ENCODE measurements around the gene ATP5IF1.
A peak's percentile ranks its signal among the peaks of the same experiment; 100 is the strongest.

Gene ATP5IF1

DNA sequence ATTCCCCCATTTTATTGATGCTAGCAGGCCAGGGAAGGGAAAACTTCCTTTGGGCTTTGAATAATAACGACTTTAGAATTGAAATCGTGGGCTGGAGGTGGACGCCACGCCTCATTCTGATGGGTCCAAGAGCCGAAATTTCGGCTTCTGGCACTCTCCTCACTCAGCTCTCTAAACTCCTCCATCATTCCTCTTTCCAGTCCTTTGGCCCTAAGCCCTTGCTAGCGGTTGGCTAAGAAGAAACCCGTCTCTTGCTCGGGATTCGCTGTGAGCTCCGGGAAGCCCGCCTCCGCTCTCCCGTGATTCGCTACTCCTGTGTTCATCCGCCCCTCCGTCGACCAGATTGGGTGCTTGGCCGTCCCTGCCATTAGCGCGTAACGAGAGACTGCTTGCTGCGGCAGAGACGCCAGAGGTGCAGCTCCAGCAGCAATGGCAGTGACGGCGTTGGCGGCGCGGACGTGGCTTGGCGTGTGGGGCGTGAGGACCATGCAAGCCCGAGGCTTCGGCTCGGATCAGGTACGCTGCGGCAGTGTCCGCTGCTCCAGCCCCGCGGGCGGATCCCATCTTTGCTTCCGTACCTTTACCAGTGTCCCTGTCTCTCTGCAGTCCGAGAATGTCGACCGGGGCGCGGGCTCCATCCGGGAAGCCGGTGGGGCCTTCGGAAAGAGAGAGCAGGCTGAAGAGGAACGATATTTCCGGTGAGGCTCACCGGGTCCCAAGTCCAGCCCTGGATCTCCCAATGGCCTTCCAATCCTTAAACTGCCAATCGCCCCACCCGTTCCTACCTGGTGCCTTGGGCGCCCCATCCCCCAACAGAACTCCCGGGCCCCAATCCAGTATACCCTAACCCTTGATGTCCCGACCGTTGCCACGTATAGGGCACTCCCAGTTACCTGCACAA is at the start of gene ATP5IF1:
Gene ATP5IF1, plus strand, starts transcription at position 370 of the 901 bp plus-strand sequence. Its CDS starts 60 bp downstream, at position 430.
- DNase-seq = peak; percentile 61 to 99

GRCh38 chr1:28190337-28190979 is 45.5 kb upstream of the ATP5IF1 start:
- no peak for DNase-seq

GRCh38 chr1:28190996-28191645 is 44.8 kb upstream of the ATP5IF1 start:
- DNase-seq = no peak

DNA sequence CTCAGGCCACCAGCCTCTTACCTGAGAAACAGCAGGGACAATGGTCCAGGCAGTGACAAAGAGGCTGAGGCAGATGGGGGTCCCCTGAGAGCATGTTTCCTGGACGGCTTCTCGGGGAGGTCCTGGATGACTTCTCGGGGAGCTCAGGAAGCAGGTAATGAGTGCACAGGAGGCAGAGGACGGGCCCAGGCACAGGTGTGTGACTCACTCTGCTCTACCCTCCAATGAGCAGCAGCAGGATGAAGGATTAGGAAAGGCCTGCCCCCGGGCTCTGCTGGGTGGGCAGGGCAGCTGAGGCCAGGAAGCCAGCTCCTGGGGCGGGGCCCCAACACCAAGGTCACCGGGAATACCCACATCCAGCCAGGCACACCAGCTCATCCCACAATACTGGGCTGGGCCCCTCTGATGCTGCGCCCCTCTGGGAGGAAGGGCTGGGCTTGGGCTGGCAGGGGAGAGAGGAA is 42.2 kb upstream of the ATP5IF1 start:
- DNase-seq = no peak

DNA sequence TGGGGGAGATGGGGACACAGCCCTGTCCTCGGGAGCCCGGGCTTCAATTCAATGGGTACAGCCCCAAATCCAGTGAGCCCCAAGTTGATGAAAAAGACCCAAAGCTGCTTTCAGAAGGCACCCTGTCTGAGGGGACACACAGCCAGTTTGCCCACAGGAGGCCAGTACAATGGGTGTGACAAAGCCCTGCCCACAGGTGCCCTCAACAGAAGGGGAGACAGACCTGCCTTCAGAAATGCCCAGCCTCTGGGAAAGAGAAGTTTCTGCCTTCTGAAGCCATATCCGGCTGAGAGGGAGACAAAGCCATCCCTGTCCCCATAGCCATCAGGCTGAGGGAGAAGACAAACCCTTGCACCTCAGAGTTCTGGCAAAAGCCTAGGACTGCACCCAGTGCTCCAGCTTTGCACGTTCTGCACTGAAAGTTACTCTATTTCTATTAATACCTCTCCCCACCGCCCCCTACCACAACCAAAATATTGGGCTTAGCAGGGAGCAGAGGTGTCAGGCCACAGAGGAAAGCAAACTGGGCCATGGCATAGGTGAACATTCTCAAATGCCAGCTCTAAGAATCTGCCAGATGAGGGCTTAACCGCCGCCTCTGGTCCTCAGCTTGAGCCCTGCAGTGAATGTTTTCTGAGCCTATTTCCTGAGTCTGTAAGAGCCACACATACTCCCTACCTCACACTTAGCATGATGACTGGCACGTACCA is 41.4 kb upstream of the ATP5IF1 start:
- DNase-seq = no peak

DNA sequence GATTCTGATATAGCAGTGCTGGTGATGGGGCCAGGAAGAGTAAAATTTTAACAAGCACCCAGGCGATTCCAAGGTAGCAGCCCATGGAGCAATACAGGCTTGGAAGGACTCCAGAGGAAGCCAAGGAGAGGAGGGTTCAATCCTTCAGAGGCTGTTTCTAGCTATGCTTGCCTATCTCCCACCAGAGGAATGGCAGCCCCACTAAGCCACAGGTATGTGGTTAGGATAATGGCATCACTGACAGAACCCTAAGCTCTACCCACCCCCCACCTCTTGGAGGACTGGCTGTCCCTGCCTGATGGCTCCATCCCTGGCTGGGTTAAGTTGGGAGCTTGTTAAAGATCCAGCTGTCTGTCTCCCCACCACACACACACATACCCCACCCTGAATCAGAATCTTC is 40.1 kb upstream of the ATP5IF1 start:
- DNase-seq = no peak

DNA sequence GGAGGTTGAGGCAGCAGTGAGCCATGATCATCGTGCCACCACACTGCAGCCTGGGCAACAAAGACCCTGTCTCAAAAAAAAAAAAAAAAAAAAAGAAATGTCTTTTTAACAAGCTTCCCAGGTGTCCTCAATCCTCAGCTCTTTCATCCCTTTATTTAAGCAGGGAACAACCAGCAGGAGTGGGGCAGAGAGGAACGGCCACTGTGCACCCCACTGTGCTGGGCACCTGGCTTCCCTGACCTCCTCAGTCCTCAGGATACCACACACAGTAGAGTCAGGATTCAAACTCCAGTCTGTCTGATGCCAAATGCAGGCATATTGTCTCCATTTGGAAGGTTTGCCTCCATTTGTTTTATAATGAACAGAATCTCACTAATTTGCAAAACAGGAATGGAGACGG is 39.6 kb upstream of the ATP5IF1 start:
- no peak for DNase-seq

DNA sequence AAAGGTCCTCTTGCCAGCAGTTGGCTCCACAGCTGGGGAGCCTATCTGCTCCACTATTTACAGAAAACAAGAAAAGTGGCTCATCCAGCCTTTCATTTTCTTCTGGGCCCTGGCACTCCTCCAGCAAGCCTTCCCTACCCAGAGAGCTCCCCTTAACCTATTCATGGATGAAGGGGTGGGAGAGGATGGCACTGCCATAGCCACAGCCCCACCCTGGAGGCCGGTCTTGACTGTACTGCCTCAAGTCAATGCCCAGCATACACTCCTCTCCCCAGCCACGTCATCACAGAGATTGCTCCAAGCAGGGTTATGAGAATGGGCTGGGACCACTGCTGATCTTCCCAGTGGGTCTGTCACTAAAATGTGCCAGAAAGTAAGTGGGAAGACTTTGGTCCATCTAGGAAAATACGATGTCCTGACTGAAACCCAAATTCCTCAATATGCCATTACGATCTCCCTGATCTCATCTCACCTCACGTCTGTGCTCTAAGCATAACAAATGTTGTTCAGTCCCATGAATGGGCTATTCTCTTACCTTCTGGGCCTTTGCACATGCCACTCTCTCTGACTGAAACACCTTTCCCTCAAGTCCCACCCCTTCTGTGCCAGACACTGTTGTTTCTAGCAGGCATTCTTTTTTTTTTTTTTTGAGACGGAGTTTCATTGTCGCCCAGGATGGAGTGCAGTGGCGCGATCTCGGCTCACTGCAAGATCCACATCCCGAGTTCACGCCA is 38.1 kb upstream of the ATP5IF1 start:
- DNase-seq = no peak

DNA sequence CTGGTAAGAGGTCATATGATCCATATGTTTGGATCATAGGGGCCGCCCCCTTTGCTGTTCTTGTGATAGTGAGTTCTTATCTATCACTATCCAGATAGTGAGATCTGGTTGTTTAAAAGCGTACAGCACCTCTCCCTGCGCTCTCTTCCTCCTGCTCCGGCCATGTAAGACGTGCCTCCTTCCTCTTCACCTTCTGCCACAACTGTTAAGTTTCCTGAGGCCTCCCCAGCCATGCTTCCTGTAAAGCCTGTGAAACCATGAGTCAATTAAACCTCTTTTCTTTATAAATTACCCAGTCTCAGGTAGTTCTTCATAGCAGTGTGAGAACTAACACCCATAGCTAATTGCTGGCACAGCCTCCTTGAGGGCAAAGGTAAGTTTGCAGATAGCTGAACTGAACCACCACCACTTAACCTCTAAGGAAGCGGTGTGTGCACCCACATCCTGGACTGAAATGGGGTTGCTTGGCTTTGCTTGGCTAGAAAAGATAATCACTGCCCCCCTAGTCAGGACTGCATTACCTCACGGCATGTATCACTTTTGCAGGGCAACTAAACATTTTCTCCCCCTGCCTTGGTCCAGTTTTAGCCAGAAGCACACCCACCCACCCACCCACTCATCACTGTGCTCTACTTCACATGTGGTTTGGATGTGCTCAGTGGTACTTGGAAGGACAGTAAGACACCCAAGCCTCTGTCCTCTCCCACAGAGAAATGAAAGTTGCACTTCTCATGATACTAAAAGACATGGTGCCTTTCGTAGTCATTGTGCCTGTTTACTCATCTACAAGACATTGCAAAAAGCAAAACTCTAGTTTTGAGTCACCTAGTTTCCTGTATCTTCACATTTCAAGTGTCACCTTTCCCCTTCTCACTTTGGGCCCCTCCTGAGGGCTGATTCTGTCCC is 36.3 kb upstream of the ATP5IF1 start:
- DNase-seq = no peak

- no peak for DNase-seq
These were observed 35.6 kb upstream of the ATP5IF1 start for GRCh38 chr1:28200234-28200873.

DNA sequence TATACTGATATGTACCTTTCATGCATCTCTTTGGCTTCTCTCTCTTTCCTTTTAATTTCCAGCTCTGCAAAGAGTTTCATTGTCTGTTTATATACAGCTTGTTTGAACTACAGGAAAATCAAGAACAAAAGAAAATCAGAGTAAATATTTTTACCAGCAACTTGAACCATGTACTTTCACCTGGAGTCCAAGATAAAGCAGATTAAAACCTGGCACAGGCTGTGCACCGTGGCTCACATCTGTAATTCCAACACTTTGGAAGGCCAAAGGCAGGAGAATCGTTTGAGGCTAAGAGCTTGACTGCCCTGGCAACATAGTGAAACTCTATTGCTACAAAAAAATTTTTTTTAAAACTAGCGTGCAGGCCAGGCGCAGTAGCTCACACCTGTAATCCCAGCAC is 30.7 kb upstream of the ATP5IF1 start:
- no peak for DNase-seq

DNA sequence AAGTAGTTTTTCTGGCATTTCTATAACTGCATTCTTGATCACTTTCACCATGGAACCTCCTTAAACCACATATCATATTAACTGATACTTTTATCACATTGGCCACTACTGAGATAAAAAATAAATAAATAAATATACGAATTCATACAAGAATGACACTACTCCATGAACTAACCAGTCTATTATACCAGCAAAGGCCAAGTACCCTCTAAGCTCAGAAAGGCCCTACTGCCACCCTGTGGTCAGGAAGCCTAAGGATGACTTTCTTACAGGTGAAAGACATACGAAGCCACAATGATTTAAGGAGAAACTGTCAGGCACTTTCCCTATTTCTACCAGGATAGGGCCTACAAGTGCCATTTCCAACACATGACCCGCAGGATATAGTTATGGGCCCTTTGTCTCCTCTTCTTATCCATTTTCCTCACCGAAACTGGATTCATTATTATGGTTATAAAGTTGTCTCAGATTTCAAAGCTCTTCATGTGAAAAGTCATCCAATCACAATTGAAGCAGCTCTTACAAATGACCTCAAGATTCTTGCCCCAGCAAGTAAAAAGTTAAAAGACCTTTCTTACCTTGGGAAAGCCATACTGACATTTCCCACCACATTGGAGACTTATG is 27.0 kb upstream of the ATP5IF1 start:
- peak in 1 of 2 donors; percentile 68 for DNase-seq

DNA sequence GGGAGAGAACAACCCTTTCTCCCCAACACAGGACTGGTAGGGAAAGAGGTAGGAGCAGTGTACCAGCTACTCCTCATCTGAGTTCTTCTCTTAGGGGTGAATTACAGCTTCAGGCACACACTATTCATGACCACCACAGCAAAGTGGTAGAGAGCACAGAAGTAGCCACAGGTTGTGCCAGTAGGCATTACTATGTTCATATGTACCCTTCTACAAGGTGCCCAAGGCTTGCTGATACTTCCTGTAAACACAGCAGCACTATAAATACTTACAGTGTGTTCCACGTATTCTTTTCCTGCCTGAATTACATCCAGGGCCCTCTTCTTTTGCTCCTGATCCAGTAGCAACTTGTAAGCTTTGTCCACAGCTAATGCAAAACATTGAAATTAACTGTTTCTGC is 26.2 kb upstream of the ATP5IF1 start:
- no peak for DNase-seq

DNA sequence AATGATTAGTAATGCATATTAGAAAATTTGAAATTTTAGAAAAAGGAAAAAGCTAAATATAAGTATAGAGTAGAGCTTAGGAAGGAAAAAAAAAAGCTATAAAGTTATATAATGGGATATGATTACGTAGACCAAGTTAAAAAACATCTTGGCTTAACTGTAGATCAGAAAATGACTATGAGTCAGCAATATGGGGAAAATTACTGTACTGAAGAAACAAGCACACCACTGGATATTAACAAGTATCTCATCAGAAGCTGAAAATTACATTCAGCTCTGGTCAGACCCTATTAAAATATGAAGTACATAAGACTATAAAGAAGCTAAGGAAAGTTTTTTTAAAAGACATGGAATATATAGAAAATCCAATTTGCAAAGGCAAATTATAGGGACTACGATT is 22.6 kb upstream of the ATP5IF1 start:
- no peak for DNase-seq

GRCh38 chr1:28229089-28229488 is 6.8 kb upstream of the ATP5IF1 start:
- DNase-seq = no peak

- DNase-seq = no peak
These were observed 5.9 kb upstream of the ATP5IF1 start for GRCh38 chr1:28229996-28230395.

GRCh38 chr1:28232558-28233263 is 3.2 kb upstream of the ATP5IF1 start, which contains the start of gene DNAJC8:
Gene DNAJC8, minus strand, starts transcription at chr1:28233029. Its CDS starts 31 bp downstream, at chr1:28232998.
- DNase-seq = peak; percentile 63 to 85

DNA sequence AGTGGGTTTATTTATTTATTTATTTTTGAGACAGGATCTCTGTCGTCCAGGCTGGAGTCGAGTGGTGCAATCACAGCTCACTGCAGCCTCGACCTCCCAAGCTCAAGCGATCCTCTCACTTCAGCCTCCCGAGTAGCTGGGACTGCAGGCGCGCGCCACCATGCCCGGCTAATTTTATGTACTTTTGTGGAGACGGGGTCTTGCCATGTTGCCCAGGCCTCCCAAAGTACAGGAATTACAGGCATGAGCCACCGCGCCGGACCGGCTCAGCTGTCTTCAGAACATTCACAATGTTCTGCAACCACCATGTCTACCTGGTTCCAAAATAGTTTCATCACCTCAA is 2.7 kb upstream of the ATP5IF1 start:
- no peak for DNase-seq

- DNase-seq = no peak
These were observed 865 bp downstream of the ATP5IF1 start for GRCh38 chr1:28236656-28237322.
